Measurements from ENCODE around the gene CDK15.
A peak's percentile ranks its signal among the peaks of the same experiment; 100 is the strongest.

GRCh38 chr2:201777869-201778268, 28.5 kb upstream of the CDK15 start:
- TF ChIP-seq EGR1 (IDR thresholded peaks at IDR 0.05), result no peak
- no peak for TF ChIP-seq EP300 (IDR thresholded peaks at IDR 0.05; ENCODE audit: borderline replicate concordance)
- TF ChIP-seq MAX (IDR thresholded peaks at IDR 0.05), result no peak
- TF ChIP-seq, protein P1, sequence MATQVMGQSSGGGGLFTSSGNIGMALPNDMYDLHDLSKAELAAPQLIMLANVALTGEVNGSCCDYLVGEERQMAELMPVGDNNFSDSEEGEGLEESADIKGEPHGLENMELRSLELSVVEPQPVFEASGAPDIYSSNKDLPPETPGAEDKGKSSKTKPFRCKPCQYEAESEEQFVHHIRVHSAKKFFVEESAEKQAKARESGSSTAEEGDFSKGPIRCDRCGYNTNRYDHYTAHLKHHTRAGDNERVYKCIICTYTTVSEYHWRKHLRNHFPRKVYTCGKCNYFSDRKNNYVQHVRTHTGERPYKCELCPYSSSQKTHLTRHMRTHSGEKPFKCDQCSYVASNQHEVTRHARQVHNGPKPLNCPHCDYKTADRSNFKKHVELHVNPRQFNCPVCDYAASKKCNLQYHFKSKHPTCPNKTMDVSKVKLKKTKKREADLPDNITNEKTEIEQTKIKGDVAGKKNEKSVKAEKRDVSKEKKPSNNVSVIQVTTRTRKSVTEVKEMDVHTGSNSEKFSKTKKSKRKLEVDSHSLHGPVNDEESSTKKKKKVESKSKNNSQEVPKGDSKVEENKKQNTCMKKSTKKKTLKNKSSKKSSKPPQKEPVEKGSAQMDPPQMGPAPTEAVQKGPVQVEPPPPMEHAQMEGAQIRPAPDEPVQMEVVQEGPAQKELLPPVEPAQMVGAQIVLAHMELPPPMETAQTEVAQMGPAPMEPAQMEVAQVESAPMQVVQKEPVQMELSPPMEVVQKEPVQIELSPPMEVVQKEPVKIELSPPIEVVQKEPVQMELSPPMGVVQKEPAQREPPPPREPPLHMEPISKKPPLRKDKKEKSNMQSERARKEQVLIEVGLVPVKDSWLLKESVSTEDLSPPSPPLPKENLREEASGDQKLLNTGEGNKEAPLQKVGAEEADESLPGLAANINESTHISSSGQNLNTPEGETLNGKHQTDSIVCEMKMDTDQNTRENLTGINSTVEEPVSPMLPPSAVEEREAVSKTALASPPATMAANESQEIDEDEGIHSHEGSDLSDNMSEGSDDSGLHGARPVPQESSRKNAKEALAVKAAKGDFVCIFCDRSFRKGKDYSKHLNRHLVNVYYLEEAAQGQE (IDR thresholded peaks at IDR 0.05; ENCODE audit: low read depth), result no peak
- no peak for TF ChIP-seq ZBTB7A (IDR thresholded peaks at IDR 0.05; ENCODE audit: low read depth)
- TF ChIP-seq TEAD4 (IDR thresholded peaks at IDR 0.05), result peak; percentile 19; the same call in 1 of the 2 replicates
- TF ChIP-seq FOXM1 (IDR thresholded peaks at IDR 0.05; ENCODE audit: borderline replicate concordance, low read depth), result no peak
- TF ChIP-seq, protein P2, sequence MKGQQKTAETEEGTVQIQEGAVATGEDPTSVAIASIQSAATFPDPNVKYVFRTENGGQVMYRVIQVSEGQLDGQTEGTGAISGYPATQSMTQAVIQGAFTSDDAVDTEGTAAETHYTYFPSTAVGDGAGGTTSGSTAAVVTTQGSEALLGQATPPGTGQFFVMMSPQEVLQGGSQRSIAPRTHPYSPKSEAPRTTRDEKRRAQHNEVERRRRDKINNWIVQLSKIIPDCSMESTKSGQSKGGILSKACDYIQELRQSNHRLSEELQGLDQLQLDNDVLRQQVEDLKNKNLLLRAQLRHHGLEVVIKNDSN (IDR thresholded peaks at IDR 0.05), result no peak
- no peak for TF ChIP-seq CREB1 (IDR thresholded peaks at IDR 0.05; ENCODE audit: low read depth)
- no peak for TF ChIP-seq CEBPB (IDR thresholded peaks at IDR 0.05)
- no peak for TF ChIP-seq RAD21 (IDR thresholded peaks at IDR 0.05; ENCODE audit: low read depth)
